HepG2 (cell line): Measurements from ENCODE around the gene TKFC. TPM values are rescaled to one million over a fixed set of nuclear protein-coding genes. Genes with fewer than 3 reads are reported as not detected.
A peak's percentile ranks its signal among the peaks of the same experiment; 100 is the strongest.

Experiments used
- ATM ChIP-seq: fragments of 450-650 bp; IDR thresholded peaks from 2 replicates; pipeline ENCODE4 v1.7.1; 2017; ENCODE audit warnings: mild to moderate bottlenecking, borderline replicate concordance
- BHLHE40 ChIP-seq: IDR thresholded peaks from 2 replicates; pipeline ENCODE4 v1.6.1; 2011; ENCODE audit warnings: low read length, improper control_type of control experiment
- BRCA1 ChIP-seq: sonication (generic); formaldehyde crosslinking; IDR thresholded peaks from 2 replicates; pipeline ENCODE4 v1.4.0; 2020; ENCODE audit warnings: missing genetic modification reagents
- HOXD1 ChIP-seq: sonication (generic); formaldehyde crosslinking; IDR thresholded peaks from 2 replicates; pipeline ENCODE4 v1.5.0; 2020; ENCODE audit warnings: missing genetic modification reagents
- KDM5A ChIP-seq: fragments of 200-600 bp; sonication (generic); IDR thresholded peaks from 2 replicates; pipeline ENCODE4 v1.7.0; 2018; ENCODE audit warnings: antibody characterized with exemption, mild to moderate bottlenecking, low read length, borderline replicate concordance
- STAT5B ChIP-seq: sonication (generic); formaldehyde crosslinking; IDR thresholded peaks from 2 replicates; pipeline ENCODE4 v1.4.0; 2020; ENCODE audit warnings: missing genetic modification reagents
- ZNF30 ChIP-seq: sonication (generic); formaldehyde crosslinking; IDR thresholded peaks from 2 replicates; pipeline ENCODE4 v1.5.0; 2020; ENCODE audit warnings: mild to moderate bottlenecking, missing genetic modification reagents
- ZNF746 ChIP-seq: sonication (generic); formaldehyde crosslinking; IDR thresholded peaks from 2 replicates; pipeline ENCODE4 v1.8.0; 2022; ENCODE audit warnings: mild to moderate bottlenecking, missing genetic modification reagents
- ZNF839 ChIP-seq: sonication (generic); formaldehyde crosslinking; IDR thresholded peaks from 2 replicates; pipeline ENCODE4 v1.4.0; 2020; ENCODE audit warnings: missing genetic modification reagents, mild to moderate bottlenecking, borderline replicate concordance
- polyA plus RNA-seq, 8 experiments: library from polyadenylated mRNA; depleted of rRNA in 3 of 8; stranded (reverse) in 7 of 8; unstranded in 1 of 8; fragments of >200 nt; fragmentation: Illumina TruSeq in 4 of 8; extraction: Trizol in 4 of 8; gene quantifications; 2 replicates each; pipeline versions ENCODE4 v1.2.1 to v1.2.3, GENCODE V29; 2011 to 2016; ENCODE audit warnings: low read depth in 4 of 8, missing spikeins in 1 of 8, mixed read lengths in 1 of 8; ENCODE audit not compliant: insufficient read depth in 1 of 8
- total RNA-seq, 5 experiments: library from RNA; depleted of rRNA; stranded (reverse); fragments of >200 nt; fragmentation: Illumina TruSeq; extraction: Trizol; gene quantifications; 2 replicates each; pipeline ENCODE4 v1.2.3, GENCODE V29; 2016; ENCODE audit warnings: low read depth in 1 of 5
- TF ChIP-seq, protein P1 (sequence below): sonication (generic); formaldehyde crosslinking; IDR thresholded peaks from 2 replicates; pipeline ENCODE4 v1.8.1; 2023; ENCODE audit warnings: mild to moderate bottlenecking, moderate library complexity, missing genetic modification reagents
- TF ChIP-seq, protein P2 (sequence below): sonication (generic); formaldehyde crosslinking; IDR thresholded peaks from 2 replicates; pipeline ENCODE4 v1.4.0; 2020; ENCODE audit warnings: mild to moderate bottlenecking, missing genetic modification reagents
- TF ChIP-seq, protein P3 (sequence below): sonication (generic); formaldehyde crosslinking; IDR thresholded peaks from 2 replicates; pipeline ENCODE4 v1.4.0; 2020; ENCODE audit warnings: missing genetic modification reagents
- TF ChIP-seq, protein P4 (sequence below): IDR thresholded peaks from 2 replicates; pipeline ENCODE4 v1.6.1; 2016; ENCODE audit warnings: missing biosample characterization, missing genetic modification reagents, low read depth

Gene TKFC
- total and polyA plus RNA-seq, 2 of the 13 experiments (the other 11 are each of a cell fraction or from before 2014, with no cell fraction given): 147 to 197 TPM

DNA sequence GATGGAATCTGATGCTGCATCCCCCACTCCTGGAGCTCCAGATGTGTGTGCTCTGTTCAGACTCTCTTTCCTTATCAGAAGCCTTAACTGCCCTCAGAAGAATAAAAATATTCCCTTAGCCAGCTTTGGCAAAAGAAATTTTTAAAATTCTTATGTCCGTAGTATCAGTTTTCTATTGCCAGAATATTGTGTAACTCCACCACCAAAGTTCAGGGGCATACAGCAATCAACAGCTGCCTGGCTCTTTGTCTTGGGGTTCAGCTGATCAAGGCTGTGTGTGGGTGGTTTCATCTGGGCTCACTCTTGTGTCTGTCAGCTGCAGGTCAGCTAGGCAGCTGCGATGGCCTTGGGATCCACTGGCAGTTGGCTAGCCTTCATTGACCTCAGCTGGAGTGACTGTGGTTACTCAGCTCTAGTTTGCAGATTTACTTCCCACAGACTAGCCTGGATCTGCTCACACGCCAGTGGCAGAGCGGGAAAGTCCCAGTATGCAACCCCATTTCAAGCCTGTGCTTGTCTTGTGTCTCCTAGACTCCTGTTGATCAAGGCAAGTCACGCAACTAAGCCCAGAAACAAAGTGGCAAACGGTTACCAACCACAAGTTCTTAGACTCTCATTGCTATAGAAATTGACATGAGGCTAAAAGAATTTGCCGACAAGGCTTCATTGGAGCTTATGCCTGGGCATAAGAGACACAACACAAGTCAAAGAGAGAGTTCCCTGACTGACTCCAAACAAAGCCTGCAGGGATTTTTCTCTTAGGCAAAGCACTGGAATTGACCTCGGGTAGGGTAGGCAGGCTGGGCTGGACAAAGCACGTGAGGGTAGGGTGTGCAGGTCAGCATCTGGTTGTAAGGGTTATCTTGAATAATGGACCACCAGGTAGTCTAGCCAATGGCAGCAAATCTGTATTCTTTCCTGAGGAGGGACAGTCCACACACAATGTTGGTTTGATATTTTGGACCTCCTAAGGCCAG, 36.6 kb downstream of the TKFC start (continued):
- TF ChIP-seq, protein P1, sequence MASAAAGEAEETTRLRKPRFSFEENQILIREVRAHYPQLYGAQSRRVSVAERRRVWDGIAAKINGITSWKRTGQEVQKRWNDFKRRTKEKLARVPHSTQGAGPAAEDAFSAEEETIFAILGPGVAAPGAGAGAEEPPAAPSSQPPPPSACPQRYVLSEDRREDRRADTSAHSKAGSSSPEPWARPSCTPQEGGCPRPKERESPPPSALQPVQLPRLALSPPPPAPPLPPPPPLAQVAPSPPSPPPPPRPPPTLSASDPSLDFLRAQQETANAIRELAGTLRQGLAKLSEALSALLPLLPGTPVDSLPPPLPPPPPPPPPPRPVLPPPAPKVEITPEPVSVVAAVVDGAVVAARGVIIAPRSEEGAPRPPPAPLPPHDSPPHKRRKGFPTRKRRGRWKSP (CRISPR knock-in tag): 0 out of 2 replicates have a peak, but pooled peaks have one; percentile 30
- TF ChIP-seq BRCA1 (CRISPR knock-in tag) (no peak), KDM5A (no peak), ZNF746 (CRISPR knock-in tag) (no peak; the same call in 1 of the 2 replicates), ATM (no peak), HOXD1 (CRISPR knock-in tag) (0 out of 2 replicates have a peak, but pooled peaks have one; percentile 45), ZNF30 (CRISPR knock-in tag) (no peak), BHLHE40 (peak; percentile 67; the same call in 1 of the 2 replicates), ZNF839 (CRISPR knock-in tag) (no peak), STAT5B (CRISPR knock-in tag) (no peak)
- TF ChIP-seq, protein P2, sequence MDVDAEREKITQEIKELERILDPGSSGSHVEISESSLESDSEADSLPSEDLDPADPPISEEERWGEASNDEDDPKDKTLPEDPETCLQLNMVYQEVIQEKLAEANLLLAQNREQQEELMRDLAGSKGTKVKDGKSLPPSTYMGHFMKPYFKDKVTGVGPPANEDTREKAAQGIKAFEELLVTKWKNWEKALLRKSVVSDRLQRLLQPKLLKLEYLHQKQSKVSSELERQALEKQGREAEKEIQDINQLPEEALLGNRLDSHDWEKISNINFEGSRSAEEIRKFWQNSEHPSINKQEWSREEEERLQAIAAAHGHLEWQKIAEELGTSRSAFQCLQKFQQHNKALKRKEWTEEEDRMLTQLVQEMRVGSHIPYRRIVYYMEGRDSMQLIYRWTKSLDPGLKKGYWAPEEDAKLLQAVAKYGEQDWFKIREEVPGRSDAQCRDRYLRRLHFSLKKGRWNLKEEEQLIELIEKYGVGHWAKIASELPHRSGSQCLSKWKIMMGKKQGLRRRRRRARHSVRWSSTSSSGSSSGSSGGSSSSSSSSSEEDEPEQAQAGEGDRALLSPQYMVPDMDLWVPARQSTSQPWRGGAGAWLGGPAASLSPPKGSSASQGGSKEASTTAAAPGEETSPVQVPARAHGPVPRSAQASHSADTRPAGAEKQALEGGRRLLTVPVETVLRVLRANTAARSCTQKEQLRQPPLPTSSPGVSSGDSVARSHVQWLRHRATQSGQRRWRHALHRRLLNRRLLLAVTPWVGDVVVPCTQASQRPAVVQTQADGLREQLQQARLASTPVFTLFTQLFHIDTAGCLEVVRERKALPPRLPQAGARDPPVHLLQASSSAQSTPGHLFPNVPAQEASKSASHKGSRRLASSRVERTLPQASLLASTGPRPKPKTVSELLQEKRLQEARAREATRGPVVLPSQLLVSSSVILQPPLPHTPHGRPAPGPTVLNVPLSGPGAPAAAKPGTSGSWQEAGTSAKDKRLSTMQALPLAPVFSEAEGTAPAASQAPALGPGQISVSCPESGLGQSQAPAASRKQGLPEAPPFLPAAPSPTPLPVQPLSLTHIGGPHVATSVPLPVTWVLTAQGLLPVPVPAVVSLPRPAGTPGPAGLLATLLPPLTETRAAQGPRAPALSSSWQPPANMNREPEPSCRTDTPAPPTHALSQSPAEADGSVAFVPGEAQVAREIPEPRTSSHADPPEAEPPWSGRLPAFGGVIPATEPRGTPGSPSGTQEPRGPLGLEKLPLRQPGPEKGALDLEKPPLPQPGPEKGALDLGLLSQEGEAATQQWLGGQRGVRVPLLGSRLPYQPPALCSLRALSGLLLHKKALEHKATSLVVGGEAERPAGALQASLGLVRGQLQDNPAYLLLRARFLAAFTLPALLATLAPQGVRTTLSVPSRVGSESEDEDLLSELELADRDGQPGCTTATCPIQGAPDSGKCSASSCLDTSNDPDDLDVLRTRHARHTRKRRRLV (CRISPR knock-in tag): no peak
- TF ChIP-seq, protein P3, sequence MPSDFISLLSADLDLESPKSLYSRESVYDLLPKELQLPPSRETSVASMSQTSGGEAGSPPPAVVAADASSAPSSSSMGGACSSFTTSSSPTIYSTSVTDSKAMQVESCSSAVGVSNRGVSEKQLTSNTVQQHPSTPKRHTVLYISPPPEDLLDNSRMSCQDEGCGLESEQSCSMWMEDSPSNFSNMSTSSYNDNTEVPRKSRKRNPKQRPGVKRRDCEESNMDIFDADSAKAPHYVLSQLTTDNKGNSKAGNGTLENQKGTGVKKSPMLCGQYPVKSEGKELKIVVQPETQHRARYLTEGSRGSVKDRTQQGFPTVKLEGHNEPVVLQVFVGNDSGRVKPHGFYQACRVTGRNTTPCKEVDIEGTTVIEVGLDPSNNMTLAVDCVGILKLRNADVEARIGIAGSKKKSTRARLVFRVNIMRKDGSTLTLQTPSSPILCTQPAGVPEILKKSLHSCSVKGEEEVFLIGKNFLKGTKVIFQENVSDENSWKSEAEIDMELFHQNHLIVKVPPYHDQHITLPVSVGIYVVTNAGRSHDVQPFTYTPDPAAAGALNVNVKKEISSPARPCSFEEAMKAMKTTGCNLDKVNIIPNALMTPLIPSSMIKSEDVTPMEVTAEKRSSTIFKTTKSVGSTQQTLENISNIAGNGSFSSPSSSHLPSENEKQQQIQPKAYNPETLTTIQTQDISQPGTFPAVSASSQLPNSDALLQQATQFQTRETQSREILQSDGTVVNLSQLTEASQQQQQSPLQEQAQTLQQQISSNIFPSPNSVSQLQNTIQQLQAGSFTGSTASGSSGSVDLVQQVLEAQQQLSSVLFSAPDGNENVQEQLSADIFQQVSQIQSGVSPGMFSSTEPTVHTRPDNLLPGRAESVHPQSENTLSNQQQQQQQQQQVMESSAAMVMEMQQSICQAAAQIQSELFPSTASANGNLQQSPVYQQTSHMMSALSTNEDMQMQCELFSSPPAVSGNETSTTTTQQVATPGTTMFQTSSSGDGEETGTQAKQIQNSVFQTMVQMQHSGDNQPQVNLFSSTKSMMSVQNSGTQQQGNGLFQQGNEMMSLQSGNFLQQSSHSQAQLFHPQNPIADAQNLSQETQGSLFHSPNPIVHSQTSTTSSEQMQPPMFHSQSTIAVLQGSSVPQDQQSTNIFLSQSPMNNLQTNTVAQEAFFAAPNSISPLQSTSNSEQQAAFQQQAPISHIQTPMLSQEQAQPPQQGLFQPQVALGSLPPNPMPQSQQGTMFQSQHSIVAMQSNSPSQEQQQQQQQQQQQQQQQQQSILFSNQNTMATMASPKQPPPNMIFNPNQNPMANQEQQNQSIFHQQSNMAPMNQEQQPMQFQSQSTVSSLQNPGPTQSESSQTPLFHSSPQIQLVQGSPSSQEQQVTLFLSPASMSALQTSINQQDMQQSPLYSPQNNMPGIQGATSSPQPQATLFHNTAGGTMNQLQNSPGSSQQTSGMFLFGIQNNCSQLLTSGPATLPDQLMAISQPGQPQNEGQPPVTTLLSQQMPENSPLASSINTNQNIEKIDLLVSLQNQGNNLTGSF (CRISPR knock-in tag): no peak
- TF ChIP-seq, protein P4, sequence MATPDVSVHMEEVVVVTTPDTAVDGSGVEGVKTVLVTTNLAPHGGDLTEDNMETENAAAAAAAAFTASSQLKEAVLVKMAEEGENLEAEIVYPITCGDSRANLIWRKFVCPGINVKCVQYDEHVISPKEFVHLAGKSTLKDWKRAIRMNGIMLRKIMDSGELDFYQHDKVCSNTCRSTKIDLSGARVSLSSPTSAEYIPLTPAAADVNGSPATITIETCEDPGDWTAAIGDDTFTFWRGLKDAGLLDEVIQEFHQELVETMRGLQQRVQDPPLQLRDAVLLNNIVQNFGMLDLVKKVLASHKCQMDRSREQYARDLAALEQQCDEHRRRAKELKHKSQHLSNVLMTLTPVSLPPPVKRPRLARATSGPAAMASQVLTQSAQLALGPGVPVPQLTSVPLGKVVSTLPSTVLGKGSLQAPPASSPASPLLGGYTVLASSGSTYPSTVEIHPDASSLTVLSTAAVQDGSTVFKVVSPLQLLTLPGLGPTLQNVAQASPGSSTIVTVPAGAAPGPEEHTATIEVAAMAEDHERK (CRISPR knock-in tag): no peak
